Activated T-helper 9 cell treated with anti-CD3 and anti-CD28 coated beads, Interleukin-2, amount 50 U/mL, for 16 hours (primary cell): ENCODE measurements around the gene TRIM54.
"Not testable (repeated sequence)": the region's sequence is repeated elsewhere in the genome, so short reads cannot be mapped to it uniquely, and the experiment has no call there.

ENCODE experiments used
- DNase-seq: peaks from one replicate; pipeline ENCODE4 v3.0.0-alpha.2; 2020; ENCODE audit warnings: low read depth

TRIM54 gene

DNA sequence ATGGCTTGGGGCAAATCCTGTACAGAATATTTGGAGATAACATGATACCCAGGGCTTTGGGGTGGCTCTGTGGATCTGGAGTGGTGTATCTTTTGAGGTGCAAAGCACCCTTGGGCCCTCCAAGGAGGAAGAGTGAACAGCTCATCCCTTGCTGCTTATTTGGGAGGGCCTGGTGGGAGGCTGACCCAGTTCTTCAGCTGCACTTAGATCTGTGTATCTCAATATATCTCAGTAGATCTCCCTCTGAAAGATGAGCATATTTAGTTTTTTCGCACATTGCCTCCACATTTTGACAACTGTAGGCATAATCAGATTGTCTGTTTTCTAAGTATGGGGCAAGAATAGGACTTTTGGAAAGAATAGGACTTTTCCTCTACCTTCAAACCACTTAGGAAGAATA, 2.8 kb downstream of the TRIM54 start:
- DNase-seq = no peak

DNA sequence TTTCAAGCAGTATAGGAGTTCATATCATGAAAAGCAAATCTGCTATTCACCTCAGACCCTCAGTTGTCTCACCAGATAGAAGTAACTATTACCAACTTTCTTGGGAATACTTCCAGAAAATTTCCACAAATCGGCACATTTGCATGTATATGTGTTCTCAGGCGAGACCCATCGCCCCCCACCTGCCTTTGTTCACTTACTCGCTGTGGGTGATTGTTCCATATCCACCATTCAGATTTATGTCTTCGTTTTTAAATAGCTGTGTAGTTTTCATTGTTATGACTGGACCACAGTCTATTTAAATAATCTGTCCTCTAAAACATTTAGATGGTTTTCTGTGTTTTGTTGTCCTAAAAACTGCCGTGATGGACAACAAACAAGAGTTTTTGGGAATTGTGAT, 3.3 kb downstream of the TRIM54 start:
- DNase-seq = no peak

DNA sequence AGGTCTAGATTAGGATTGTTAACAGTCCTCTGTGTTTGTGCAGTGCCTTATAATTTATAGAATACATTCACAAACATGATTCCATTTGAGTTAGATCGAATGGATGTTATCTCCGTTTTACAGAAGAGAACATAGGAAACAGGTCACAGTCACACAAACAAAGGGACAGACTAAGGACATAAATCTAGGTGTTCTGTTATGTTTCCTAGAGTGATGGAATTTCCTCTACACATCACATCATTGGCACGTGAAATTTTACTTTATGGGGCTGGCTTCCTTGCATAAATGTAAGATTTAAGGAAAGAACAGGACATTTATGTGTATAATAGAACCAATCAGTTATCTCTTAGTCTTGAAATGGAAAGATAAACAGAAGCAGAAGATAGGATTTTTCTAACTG, 6.4 kb downstream of the TRIM54 start:
- no peak for DNase-seq

DNA sequence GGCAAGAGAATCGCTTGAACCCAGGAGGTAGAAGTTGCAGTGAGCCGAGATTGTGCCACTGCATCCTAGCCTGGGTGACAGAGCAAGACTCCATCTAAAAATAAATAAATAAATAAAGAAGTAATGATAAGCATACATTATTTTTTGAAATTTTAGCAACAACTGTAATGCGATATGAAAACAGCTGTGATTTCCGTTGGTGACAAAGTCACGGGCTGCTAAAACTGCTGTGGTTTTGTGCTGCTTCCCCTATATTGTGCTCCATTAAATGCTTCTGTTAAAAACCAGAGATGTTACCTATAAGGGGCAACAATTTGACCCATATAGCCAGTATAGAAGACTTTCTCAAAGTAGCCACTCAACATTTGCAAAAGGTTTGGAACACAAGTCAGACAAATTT, 8.3 kb downstream of the TRIM54 start:
- no peak for DNase-seq

DNA sequence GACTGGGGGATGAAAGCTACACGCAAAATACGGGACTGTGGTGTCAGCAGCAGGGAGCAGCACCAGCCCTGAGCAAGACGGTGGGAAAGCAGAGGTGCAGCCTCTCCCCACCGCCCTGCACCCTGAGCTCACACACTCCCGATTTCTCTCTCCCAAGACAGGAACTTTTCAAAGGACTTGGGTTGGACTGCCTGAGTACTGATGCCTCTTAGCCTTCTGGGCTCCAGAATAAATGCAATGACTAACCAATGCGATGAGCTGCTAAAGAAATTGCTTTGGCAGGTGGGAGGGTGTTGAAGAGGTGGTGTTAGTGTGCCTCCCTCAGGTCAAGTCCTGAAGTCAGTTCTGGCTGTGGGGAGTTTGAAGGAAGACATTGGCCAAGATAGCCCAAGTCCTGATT, 9.6 kb downstream of the TRIM54 start:
- no peak for DNase-seq

DNA sequence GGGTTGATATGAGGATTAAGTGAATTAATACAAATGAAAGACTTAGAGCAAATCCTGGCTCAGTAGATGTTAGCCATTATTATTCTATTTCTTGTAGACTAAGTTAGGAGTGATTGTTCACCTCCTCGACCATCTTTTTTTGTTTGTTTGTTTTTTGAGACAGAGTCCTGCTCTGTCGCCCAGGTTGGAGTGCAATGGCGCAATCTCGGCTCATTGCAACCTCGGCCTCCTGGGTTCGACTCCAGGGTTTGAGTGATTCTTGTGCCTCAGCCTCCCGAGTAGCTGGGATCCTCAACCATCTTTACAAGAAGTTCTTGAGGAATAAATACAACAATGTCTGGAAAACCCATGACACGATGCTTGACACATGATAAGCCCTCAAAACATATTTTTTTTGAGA, 12.7 kb downstream of the TRIM54 start:
- no peak for DNase-seq

DNA sequence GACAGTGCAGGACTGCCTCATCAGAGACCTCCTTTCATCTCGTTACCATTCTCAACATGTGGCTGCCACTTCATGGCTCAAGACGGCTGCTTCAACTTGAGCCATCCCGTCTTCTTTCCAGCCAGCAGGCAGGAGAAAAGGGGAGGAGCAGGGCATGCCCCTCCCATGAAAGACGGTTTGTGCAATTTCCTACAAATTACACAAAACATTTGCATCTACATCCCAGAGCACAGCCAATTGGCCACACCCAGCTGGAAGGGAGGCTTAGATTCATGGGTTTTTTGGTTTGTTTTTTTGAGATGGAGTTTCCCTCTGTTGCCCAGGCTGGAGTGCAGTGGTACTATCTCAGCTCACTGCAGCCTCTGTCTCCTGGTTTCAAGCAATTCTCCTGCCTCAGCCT, 14.3 kb downstream of the TRIM54 start:
- DNase-seq = no peak

DNA sequence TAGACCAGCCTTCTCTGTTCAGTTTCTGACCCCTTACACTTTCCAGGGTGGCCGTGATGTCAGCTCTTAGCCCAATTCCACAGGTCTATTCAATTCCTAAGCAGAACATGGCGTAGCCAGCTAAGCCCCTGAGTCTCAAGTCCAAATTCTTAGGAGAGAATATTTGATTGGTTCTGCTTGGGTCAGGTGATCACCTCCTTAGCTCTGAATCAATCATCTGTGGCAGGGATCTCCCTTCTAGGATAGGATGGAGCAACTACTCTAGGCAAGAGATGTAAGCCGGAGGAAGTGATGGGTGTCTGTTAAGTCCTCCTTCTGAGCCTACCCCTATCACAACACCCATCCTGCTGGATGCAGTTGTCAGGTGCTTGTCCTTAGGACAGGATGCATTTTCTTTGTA, 15.0 kb downstream of the TRIM54 start:
- DNase-seq = no peak

DNA sequence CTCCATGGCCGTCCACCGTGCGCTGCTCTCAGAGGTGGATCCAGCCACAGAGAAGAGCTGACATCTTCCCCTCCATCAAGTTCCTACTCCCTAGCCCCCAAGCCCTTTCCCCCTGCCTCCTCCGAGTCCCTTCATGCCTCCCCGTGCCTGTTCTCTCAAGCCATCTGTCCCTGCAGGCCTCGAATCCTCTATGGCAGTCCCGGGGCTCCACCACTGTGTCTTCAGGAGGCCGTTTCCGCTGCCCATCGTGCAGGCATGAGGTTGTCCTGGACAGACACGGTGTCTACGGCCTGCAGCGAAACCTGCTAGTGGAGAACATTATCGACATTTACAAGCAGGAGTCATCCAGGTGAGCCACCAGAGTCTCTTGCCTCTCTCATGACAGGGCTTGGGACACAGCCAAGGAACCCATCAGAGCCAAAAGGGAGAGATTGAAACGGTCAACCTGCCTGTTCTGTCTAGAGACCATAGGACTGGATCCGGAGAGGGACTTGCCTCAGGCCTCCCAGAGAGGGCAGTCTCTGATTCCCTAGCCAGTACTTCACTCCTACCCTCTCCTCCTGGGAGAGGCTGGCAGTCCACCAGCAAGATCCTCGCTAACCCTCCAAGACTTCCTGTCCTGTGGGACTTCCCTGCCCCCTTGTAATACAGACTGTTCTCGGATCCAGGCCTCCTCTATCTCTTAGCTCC, 16.3 kb downstream of the TRIM54 start:
- no peak for DNase-seq

DNA sequence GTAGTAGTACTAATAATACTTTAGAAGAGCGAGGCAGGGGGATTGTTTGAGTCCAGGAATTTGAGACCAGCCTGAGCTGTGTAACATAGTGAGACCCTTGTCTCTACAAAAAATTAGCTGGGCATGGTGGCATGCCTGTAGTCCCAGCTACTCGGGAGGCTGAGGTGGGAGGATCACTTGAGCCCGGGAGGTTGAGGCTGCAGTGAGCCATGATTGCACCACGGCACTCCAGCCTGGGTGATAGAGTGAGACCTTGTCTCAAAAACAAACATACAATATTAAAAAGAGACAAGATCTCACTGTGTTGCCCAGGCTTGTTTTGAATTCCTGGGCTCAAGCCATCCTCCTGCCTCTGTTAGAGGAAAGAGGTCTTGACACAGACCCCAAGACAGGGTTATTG, 18.4 kb downstream of the TRIM54 start:
- not testable (repeated sequence) for DNase-seq

DNA sequence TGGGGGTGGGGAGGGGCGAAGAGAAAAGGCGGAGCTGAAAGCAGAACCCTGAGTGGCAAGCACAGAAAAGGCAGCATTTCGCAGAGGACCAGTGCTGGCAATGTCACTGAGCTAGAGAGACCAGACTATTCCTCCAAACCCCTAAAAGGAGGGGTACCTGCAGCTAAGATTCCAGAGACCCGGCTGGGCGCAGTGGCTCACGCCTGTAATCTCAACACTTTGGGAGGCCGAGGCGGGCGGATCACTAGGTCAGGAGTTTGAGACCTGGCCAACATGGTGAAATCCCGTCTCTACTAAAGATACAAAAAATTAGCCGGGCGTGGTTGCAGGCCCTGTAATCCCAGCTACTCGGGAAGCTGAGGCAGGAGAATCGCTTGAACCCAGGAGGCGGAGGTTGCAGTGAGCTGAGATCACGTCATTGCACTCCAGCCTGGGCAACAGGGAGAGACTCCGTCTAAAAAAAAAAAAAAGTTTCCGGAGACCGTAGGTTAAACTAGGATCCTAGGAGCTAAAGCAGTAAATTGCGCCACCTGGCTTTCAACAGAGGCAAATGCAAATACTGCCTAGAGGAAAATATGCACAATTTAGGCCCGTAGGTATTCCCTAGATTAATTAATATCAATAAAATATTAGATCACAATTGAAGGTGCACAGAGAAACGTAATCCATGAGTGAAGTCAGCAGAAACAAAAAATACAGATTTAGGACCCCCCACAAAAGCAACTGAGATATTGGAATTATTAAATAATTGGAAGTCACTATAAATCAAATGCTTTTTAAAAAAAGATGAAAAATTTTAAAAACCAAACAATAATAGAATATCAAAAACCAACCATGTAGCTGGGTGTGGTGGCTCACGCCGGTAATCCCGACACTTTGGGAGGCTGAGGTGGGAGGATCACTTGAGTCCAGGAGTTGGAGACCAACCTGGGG, 21.1 kb downstream of the TRIM54 start:
- no peak for DNase-seq

DNA sequence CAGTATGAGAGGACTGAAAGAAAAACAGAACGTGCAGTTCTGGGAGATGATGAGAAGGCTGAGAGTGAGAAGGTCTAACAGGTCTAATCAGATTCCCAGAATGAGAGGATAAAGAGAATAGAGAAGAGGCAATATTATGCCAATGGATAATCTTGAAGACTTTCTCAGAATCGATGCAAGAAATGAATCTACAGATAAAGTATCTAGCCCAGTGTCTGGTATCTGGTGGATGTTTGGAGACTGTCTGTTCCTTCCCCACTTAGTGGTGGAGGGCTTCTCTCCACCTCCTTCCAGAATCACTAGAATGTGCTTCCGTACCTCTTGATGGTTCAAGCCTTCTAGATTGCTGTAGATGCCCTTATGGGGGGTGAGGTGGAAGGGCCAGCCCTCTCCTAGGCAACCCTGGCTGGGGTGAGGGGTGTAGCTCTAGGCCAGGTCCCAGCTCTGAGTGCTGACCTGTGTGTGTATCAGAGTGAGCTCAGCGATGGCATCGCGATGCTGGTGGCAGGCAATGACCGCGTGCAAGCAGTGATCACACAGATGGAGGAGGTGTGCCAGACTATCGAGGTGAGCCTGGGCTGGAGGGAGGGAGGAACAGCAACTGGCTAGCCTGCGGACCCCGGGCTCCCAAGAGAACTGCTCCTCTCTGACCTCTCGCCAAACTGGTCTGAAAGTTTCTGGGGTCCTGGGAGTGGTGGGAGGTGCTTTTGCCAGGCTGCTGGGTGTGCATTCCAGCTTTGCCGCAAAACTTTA, 22.4 kb downstream of the TRIM54 start:
- DNase-seq = no peak

DNA sequence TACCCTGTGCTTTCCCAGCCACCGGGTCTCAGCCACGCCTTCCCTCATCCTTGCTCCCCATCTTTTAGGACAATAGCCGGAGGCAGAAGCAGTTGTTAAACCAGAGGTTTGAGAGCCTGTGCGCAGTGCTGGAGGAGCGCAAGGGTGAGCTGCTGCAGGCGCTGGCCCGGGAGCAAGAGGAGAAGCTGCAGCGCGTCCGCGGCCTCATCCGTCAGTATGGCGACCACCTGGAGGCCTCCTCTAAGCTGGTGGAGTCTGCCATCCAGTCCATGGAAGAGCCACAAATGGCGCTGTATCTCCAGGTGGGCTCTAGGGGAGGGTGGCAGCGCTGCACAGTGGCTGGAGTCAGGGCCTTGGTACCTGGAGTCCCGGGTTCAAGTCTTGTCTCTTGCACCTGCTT, 23.3 kb downstream of the TRIM54 start:
- DNase-seq = no peak

DNA sequence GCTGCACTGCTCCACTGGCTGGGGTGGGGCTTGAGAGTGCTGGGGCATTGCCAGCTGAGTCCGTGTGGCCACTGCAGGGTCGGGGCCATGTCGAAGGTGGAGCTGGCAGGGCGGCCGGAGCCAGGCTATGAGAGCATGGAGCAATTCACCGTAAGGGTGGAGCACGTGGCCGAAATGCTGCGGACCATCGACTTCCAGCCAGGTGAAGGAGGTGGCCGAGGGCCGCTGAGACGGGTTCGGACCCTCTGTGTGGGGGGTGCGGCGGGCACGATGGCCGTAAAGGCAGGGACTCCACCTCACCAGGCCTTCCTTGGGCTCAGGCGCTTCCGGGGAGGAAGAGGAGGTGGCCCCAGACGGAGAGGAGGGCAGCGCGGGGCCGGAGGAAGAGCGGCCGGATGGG, 23.9 kb downstream of the TRIM54 start:
- DNase-seq = no peak

DNA sequence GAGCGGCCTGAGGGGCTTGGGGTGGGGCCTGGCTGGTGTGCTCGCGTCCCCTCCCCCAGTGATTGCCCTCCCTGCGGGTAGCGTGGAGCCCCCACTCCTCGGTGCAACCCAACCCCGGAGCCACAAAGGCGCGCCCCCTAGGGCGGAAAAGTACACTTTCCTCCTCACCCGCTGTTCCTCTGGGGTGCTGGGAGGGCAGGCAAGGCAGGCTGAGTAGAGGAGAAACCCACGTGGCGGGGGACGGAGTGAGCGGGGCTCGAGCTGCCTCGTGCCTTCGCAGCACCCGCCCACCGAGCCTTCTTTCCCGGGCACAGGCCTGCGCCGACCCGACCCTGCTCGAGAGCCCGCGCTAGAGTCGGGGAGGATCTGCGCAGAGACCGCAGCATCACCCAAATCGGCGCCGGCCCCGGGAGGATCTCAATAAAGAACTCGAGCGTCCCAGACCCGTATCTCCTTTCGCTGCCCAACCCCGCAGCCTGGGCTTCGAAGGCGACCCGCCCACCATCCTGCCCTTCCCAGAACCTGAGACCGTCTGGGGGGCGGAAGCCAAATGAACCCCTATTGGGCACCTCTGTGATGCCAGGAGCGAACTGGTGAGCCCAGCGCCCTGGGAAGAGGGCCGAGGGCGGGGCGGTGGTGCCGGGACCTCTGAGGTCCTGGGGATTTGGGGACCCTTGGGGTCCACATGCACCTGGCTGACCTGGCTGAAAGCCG, 24.5 kb downstream of the TRIM54 start:
- DNase-seq = no peak

DNA sequence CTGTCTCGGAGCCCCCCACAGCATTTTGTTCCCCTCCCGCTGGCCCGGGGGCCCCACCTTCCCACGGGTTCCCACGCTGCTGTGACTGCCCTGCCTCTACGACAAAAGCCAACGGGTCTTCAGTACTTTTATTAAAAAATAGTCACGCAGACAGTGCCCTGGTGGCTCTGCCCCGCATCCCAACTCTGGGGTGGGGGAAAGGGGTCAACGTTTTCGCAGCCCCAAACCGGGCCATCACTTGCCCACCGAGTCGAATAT, 25.0 kb downstream of the TRIM54 start:
- DNase-seq = no peak

DNA sequence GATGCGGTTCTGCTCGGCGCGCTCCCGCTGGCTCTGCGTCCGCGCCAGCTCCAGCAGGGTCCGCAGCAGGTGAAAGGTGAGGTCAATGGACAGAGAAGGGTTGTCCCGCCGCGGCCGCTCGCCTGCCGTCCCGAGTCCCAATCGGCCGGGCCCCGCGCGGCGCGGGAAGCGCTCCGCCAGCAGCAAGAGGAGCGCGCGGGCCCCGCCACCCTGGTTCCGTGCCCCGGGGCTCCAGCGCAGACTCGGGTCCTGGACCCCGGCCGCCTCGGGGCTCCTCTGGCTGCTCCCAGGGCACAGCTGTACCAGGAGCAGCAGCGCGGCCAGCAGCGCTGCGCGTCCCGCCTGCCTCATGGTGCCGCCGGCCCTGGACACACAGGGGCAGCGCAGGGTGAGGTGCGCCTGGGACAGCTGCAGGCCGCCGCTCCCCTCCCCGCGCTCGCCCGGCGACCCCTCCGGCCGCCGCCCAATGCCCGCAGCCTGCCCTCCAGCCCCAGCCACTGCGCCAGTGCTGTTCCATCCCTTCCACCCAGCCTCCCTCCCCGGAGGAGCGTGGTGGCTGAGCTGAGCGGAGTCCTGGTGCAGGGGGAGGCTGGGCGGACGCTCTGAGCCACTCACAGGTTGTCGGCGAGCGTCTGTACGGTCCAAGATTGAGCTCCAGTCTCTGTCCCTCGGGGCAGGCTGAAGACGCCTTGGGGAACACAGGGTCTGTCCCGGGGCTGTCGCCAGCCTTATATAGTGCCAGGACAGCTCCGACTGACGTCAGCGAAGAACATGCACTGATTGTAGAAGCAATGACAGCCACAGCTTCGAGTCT, 25.5 kb downstream of the TRIM54 start:
- no peak for DNase-seq

DNA sequence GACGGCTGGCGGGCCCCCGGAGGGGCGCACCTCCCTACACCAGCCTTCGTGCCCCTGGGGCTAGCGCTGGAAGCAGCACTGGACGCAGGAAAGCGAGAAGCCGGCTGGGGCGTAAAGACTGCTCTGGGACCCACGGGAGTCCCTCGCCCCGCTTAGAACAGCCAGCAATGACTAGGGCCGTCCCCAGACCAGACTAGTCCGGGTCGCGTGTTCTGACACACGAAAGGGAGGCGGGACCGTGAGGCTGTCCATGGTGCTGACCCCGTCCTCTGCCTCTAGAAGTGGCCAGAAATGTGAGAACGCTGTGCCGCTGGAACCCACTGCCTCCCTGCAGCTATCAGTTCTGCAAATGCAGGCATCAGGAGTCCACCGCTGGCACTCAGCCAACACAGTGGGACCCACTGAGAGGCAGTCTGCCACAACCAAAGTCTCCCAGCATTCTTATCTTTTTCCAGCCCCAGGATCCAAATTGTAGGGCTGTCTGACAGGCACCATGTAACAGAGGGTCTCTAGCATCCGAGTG, 26.2 kb downstream of the TRIM54 start, which contains the start of gene UCN:
Gene UCN (minus strand): TSS at position 87 of the 523 bp plus-strand sequence. CDS start 550 bp downstream, outside the sequence.
- no peak for DNase-seq

DNA sequence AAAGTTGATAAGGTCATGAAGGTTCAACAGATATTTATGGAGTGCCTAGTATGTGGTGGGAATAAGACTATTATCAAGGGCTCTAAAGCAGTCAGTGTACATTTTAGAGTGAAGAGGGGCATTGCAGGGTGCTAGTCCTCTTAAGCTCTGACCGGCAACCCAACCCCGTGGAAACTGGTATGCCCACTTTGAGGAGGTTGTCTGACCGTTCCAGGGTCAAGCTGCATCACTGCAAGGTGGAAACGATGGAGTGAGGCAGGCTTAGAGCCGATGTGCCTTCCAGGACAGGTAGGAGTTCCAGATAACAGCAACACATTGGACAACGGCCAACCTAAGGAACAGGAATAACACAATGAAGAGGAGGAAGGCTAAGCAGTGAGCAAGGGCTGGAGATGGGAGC, 27.4 kb downstream of the TRIM54 start:
- DNase-seq = no peak

DNA sequence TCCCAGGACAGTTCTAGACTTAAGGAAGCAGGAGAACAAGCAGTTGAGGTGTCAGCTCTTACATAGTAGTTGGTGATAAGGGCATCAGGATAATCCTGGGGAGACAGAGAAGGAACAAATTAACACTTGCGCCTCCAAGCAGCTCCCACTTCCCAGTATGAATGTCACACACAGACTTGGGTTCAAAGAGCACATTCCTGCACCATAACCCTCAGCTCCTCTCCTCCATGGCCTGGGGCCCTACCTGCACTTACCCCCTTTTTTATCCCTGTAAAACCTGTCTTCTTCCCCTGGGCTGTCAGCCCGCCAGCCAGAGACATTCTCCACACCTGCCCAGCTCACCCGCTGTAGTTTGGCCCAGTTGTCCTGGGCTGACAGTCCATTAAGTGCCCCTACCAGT, 29.9 kb downstream of the TRIM54 start:
- DNase-seq = no peak
